Activated T-cell treated with anti-CD3 and anti-CD28 coated beads, Interleukin-2, amount 50 U/mL, for 4 hours (primary cell): Measurements from ENCODE around the gene SUGCT. TPM values are rescaled to one million over a fixed set of nuclear protein-coding genes. Genes with fewer than 3 reads are reported as not detected.

ENCODE experiments used
- ATAC-seq, 2 donors: fragments of 200-7000 bp; cut with Tn5 transposase; one replicate each; pipeline ENCODE4 v1.10.0; 2021
- DNase-seq: peaks from one replicate; pipeline ENCODE4 v3.0.0-alpha.2; 2020
- H3K27me3 Mint-ChIP-seq: one replicate; pipeline ENCODE4 v1.8.0; 2021; ENCODE audit warnings: low read depth, mixed read lengths
- H3K36me3 Mint-ChIP-seq: one replicate; pipeline ENCODE4 v1.8.0; 2022; ENCODE audit warnings: mixed read lengths; ENCODE audit not compliant: insufficient read depth
- H3K4me1 Mint-ChIP-seq: one replicate; pipeline ENCODE4 v1.8.0; 2021; ENCODE audit warnings: low read depth, mixed read lengths
- H3K4me3 Mint-ChIP-seq: one replicate; pipeline ENCODE4 v1.8.0; 2021; ENCODE audit warnings: mild to moderate bottlenecking, moderate library complexity, mixed read lengths
- H3K9me3 Mint-ChIP-seq: one replicate; pipeline ENCODE4 v1.8.0; 2021; ENCODE audit warnings: mixed read lengths
- total RNA-seq, 3 donors: library from RNA; stranded (reverse); gene quantifications; one replicate each; pipeline ENCODE4 v1.2.1, GENCODE V29; 2021

The SUGCT gene
- total RNA-seq, 3 donors from 2014 or later: 1.3 to 2.5 (median 2.1) TPM

- ATAC-seq (no peak), DNase-seq (no peak)
- no peaks in the 10 kb centered on the region for H3K9me3 Mint-ChIP-seq
- no peak overlapping the region for H3K4me3 Mint-ChIP-seq
- no peaks in the 10 kb centered on the region for H3K27me3 Mint-ChIP-seq
- H3K4me1 Mint-ChIP-seq: no peaks in the 10 kb centered on the region
- H3K36me3 Mint-ChIP-seq: no peaks in the 10 kb centered on the region
These were observed 572.0 kb downstream of the SUGCT start for GRCh38 chr7:40706829-40707228.

- no peaks in the 10 kb centered on the region for H3K36me3 Mint-ChIP-seq
- peak in 1 of 2 donors; percentile 46 for ATAC-seq
- no peak for DNase-seq
- H3K9me3 Mint-ChIP-seq: no peaks in the 10 kb centered on the region
- H3K4me1 Mint-ChIP-seq: no peaks in the 10 kb centered on the region
- no peak overlapping the region for H3K4me3 Mint-ChIP-seq
- no peaks in the 10 kb centered on the region for H3K27me3 Mint-ChIP-seq
These were observed 574.5 kb downstream of the SUGCT start for GRCh38 chr7:40709062-40709964.

GRCh38 chr7:40711706-40712105 lies 576.9 kb downstream of the SUGCT start:
- Mint-ChIP-seq H3K36me3 (no peaks in the 10 kb centered on the region), H3K4me3 (no peak overlapping the region), H3K9me3 (no peaks in the 10 kb centered on the region), H3K4me1 (no peaks in the 10 kb centered on the region), H3K27me3 (no peaks in the 10 kb centered on the region)
- DNase-seq (no peak), ATAC-seq (no peak)

- Mint-ChIP-seq H3K4me1 (no peaks in the 10 kb centered on the region), H3K4me3 (no peak overlapping the region), H3K27me3 (no peaks in the 10 kb centered on the region), H3K36me3 (no peaks in the 10 kb centered on the region), H3K9me3 (no peaks in the 10 kb centered on the region)
- DNase-seq (no peak), ATAC-seq (no peak)
These were observed 579.7 kb downstream of the SUGCT start for GRCh38 chr7:40714363-40715052.

GRCh38 chr7:40715053-40715430 lies 580.2 kb downstream of the SUGCT start:
- ATAC-seq: no peak
- no peaks in the 10 kb centered on the region for H3K36me3 Mint-ChIP-seq
- H3K9me3 Mint-ChIP-seq: no peaks in the 10 kb centered on the region
- no peak for DNase-seq
- no peak overlapping the region for H3K4me3 Mint-ChIP-seq
- H3K4me1 Mint-ChIP-seq: no peaks in the 10 kb centered on the region
- H3K27me3 Mint-ChIP-seq: no peaks in the 10 kb centered on the region

GRCh38 chr7:40716052-40716451 lies 581.2 kb downstream of the SUGCT start:
- no peaks in the 10 kb centered on the region for H3K27me3 Mint-ChIP-seq
- DNase-seq: no peak
- H3K36me3 Mint-ChIP-seq: no peaks in the 10 kb centered on the region
- H3K4me1 Mint-ChIP-seq: no peaks in the 10 kb centered on the region
- no peak overlapping the region for H3K4me3 Mint-ChIP-seq
- H3K9me3 Mint-ChIP-seq: no peaks in the 10 kb centered on the region
- no peak for ATAC-seq

- DNase-seq (no peak), ATAC-seq (no peak)
- Mint-ChIP-seq H3K4me3 (no peak overlapping the region), H3K36me3 (no peaks in the 10 kb centered on the region), H3K27me3 (no peaks in the 10 kb centered on the region), H3K9me3 (no peaks in the 10 kb centered on the region), H3K4me1 (no peaks in the 10 kb centered on the region)
These were observed 582.4 kb downstream of the SUGCT start for GRCh38 chr7:40717242-40717641.

GRCh38 chr7:40720416-40720815 lies 585.6 kb downstream of the SUGCT start:
- H3K27me3 Mint-ChIP-seq: no peaks in the 10 kb centered on the region
- H3K4me3 Mint-ChIP-seq: no peak overlapping the region
- ATAC-seq (no peak), DNase-seq (no peak)
- no peaks in the 10 kb centered on the region for H3K4me1 Mint-ChIP-seq
- no peaks in the 10 kb centered on the region for H3K36me3 Mint-ChIP-seq
- no peaks in the 10 kb centered on the region for H3K9me3 Mint-ChIP-seq

GRCh38 chr7:40721342-40721949 lies 586.6 kb downstream of the SUGCT start:
- Mint-ChIP-seq H3K36me3 (no peaks in the 10 kb centered on the region), H3K4me3 (no peak overlapping the region), H3K4me1 (no peaks in the 10 kb centered on the region)

GRCh38 chr7:40722242-40722641 lies 587.4 kb downstream of the SUGCT start:
- H3K4me1 Mint-ChIP-seq: no peaks in the 10 kb centered on the region
- DNase-seq (no peak), ATAC-seq (no peak)
- H3K36me3 Mint-ChIP-seq: no peaks in the 10 kb centered on the region
- H3K4me3 Mint-ChIP-seq: no peak overlapping the region
- H3K9me3 Mint-ChIP-seq: no peaks in the 10 kb centered on the region
- no peaks in the 10 kb centered on the region for H3K27me3 Mint-ChIP-seq

More at GRCh38 chr7:40721342-40721949, 586.6 kb downstream of the SUGCT start:
- DNase-seq (no peak), ATAC-seq (no peak)
- no peaks in the 10 kb centered on the region for H3K27me3 Mint-ChIP-seq
- no peaks in the 10 kb centered on the region for H3K9me3 Mint-ChIP-seq

- DNase-seq (no peak), ATAC-seq (no peak)
- Mint-ChIP-seq H3K36me3 (no peaks in the 10 kb centered on the region), H3K27me3 (no peaks in the 10 kb centered on the region), H3K4me1 (no peaks in the 10 kb centered on the region), H3K4me3 (no peak overlapping the region), H3K9me3 (no peaks in the 10 kb centered on the region)
These were observed 589.0 kb downstream of the SUGCT start for GRCh38 chr7:40723829-40724228.

GRCh38 chr7:40726559-40726958 lies 591.8 kb downstream of the SUGCT start:
- H3K4me1 Mint-ChIP-seq: no peaks in the 10 kb centered on the region
- no peaks in the 10 kb centered on the region for H3K36me3 Mint-ChIP-seq
- peaks cover 6% of the 10 kb centered on the region for H3K9me3 Mint-ChIP-seq
- DNase-seq (no peak), ATAC-seq (no peak)
- no peaks in the 10 kb centered on the region for H3K27me3 Mint-ChIP-seq
- H3K4me3 Mint-ChIP-seq: no peak overlapping the region

GRCh38 chr7:40733114-40733513 lies 598.3 kb downstream of the SUGCT start:
- Mint-ChIP-seq H3K9me3 (peaks cover 9% of the 10 kb centered on the region), H3K4me3 (no peak overlapping the region), H3K27me3 (no peaks in the 10 kb centered on the region), H3K36me3 (no peaks in the 10 kb centered on the region), H3K4me1 (no peaks in the 10 kb centered on the region)
- DNase-seq (no peak), ATAC-seq (no peak)

GRCh38 chr7:40733578-40733977 lies 598.8 kb downstream of the SUGCT start:
- DNase-seq: no peak
- Mint-ChIP-seq H3K4me3 (no peak overlapping the region), H3K9me3 (peaks cover 9% of the 10 kb centered on the region), H3K4me1 (no peaks in the 10 kb centered on the region), H3K36me3 (no peaks in the 10 kb centered on the region), H3K27me3 (no peaks in the 10 kb centered on the region)
- ATAC-seq: no peak
